HG02840 (cell line): Measurements from ENCODE around the gene KCND3.

Source experiments
- ATAC-seq: cut with Tn5 transposase; IDR thresholded peaks from one replicate; pipeline ENCODE4 v1.9.1; 2021; ENCODE audit warnings: mild to moderate bottlenecking, moderate library complexity, moderate number of reproducible peaks; ENCODE audit not compliant: unreplicated experiment, low FRiP score

The KCND3 gene

DNA sequence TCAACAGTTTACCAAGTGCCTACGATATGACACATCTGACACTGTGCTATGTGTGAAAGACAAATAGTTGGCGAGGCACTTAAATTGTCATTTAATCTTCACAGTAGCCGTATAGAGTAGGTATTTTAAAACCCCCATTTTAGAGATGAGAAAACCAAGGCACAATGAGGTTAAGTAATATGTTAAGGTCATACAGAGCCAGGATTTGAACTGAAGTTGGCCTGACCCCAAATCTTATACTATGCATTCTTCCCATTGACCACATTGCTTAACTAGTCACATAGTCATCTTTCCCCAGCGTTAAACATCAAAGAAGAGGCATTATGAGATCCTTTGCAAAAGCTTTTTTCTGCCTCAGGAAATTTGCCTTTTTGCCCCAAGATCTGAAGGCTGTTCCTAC lies 254.1 kb downstream of the KCND3 start:
- no peak for ATAC-seq

DNA sequence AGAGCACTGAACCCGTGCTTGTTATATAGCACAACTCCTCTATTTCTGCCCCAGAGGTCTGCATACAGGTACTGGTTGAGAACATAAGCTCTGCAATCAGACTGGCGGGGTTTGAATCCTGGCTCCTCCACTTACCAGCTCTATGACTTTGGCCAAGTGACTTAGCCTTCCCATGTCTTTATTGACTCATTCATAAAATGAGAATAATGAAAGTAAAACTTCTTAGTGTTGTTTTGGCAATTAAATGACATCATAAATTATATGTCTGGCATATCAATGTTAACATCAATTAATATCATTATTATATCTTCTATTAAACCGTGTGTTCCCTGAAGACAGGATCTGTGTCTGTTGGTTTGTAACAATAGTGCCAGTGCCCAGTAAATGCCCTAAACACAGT lies 254.6 kb downstream of the KCND3 start:
- ATAC-seq: no peak

- ATAC-seq: no peak
Observed at GRCh38 chr1:111734426-111734825, 255.0 kb downstream of the KCND3 start.

GRCh38 chr1:111733992-111734341 lies 255.5 kb downstream of the KCND3 start:
- ATAC-seq: no peak

DNA sequence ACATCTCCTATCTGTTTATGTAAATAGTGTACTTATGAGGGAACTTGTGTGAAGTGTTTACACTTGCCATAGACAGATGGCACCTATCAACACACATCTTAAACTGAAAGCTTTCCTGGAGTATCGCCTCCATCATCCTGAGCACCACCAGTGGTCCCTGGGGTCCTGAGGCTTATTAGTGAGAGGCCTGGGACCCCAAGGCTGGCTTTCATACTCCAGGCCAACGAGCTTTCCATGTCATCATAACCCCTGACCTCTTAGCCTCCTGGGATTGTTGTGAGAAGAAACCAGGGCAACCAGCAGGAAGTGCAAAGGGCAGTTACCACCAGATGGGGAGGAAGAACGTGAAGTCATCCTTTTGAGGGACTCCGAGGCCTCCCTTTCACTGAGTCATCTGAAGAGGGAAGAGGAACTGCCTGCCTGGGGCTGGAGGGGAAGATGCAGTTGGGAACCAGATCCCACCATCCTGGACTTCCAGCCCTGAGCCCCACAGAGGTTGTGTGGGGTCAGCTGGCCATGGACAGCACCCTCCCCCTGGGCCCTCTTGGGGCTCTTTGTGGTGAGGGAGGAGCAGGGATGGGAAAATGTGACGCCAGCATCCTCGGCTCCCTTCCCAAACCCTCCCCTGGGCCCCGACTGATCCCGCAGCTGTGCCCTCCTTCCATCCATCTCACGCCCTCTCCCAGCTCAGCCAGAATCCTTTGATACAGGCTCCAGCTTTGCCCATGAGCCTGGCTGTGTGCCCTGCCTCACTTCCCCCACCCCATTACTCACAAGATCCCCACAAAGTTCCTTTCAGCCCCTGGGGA lies 256.1 kb downstream of the KCND3 start:
- ATAC-seq: no peak

- no peak for ATAC-seq
Observed at GRCh38 chr1:111732718-111733117, 256.8 kb downstream of the KCND3 start.

- ATAC-seq: no peak
Observed at GRCh38 chr1:111731956-111732355, 257.5 kb downstream of the KCND3 start.

DNA sequence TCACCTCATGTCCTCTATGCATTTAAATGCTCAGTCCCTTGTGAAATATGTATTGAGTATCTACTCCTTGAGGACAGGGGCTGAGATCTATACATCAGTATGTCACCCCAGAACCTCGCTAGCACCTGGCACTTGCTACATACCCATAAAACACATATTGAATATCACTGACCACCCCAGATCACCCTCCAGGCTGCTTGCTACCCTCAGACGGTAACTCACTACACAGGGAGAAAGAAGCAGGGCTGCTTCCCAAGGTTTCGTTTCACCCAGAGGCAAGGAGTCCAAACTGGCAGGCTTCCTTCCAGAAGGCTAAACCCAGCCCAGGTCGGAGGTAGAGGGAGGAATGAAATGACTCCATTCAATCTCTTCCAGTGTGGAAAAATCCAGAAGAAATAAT lies 258.8 kb downstream of the KCND3 start:
- ATAC-seq: no peak

- ATAC-seq: no peak
Observed at GRCh38 chr1:111729946-111730681, 259.4 kb downstream of the KCND3 start.

DNA sequence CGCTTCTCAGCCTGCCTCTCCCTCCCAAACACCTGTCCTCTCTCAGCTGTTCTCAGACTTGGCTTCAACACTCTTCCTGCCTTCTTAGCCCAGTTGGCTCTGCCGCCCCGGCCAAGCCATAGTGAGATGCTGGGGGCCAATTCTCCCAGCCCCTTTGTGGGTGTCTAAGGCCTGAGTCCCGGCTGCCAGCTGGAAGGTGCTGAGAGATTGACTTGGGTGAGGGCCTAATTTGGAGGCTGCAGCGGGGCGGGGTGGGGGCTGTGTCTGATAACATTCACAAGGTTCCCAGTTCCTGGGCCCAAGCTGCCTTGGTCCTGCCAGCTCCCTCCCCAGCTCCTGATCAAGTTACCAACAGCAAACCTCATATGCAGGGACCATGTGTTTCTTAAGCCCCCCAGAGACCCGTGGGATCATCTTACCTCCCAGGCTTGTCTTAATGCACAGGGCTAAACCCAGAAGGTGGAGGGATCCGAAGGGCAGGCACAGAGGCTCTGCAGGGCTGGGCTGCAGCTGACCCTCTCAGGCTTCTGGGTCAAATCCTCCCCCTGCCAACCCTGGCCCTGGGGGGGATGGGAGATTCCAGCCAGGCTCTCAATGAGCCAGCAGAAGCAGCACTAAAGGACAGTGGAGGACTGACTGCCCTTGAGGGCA lies 260.1 kb downstream of the KCND3 start:
- ATAC-seq: no peak

DNA sequence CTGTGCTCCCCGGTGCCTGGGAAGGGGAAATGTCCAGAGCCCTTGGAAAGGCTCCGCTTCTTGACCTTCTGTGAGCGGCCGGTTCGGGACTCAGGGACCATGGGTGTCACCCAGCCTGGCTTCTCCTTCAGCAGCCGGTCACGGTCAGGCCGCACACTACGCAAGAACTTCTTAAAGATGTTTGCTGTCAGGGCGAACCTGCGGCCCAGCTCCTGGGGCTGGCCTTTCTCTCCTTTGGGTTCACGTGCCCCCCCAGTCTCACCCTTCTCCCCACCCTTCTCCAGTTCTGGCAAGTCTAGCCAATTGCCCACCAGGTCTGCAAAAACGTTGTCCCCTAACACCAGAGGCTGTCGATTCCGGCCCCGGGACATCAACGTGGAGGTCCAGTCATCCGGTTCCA lies 262.4 kb downstream of the KCND3 start:
- no peak for ATAC-seq

DNA sequence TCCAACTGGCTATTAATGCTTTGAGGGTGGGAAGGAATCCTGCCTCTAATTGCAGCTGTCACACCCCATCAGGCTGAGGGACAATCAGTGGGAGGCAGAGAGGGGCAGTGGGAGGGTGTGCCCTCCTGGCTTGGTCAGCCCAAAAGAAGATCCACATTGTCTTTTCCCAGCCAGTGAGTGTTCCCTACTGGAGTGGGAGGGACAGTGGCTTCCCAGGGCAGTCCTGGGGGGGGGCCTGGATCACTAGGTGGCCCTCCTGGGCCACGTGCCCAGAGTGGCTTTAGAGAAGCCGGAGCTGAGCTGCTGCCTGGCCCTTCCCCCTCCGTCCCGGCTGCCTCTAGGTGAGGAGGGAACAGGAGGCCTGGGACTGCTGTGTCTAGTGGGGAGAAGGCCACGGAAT lies 264.3 kb downstream of the KCND3 start:
- ATAC-seq: no peak

- no peak for ATAC-seq
Observed at GRCh38 chr1:111723871-111724270, 265.6 kb downstream of the KCND3 start.

GRCh38 chr1:111723091-111723806 lies 266.2 kb downstream of the KCND3 start:
- ATAC-seq: no peak

- no peak for ATAC-seq
Observed at GRCh38 chr1:111720977-111721786, 268.3 kb downstream of the KCND3 start.
